Adrenal gland (tissue), 12 donors: ENCODE measurements around the gene TFDP1. TPM values are rescaled to one million over a fixed set of nuclear protein-coding genes. Genes with fewer than 3 reads are reported as not detected.

Source experiments
- DNase-seq, 7 donors: peaks; one replicate each; pipeline ENCODE4 v3.0.0-alpha.2; 2019 to 2020
- H3K27ac ChIP-seq, 5 donors: fragments of 200-600 bp; sonication (generic) in 4 of 5; 1 replicate in 3 of 5; 2 replicates in 2 of 5; pipeline versions ENCODE4 v1.5.1 to v1.8.0; 2016 to 2020; ENCODE audit warnings: mild to moderate bottlenecking in 1 of 5
- H3K27me3 ChIP-seq: fragments of 200-600 bp; 2 replicates; pipeline ENCODE4 v1.8.0; 2021
- H3K36me3 ChIP-seq, 2 donors: fragments of 200-600 bp; replicated peaks in 1 of 2; 1 replicate in 1 of 2; 2 replicates in 1 of 2; pipeline versions ENCODE4 v1.5.1 to v1.8.0; 2018 to 2022
- H3K4me1 ChIP-seq, 2 donors: fragments of 200-600 bp; replicated peaks in 1 of 2; 1 replicate in 1 of 2; 2 replicates in 1 of 2; pipeline versions ENCODE4 v1.5.1 to v1.8.0; 2018 to 2021
- H3K4me3 ChIP-seq, 4 donors: fragments of 200-600 bp; sonication (generic) in 3 of 4; one replicate each; pipeline ENCODE4 v1.5.1; 2016 to 2018
- H3K9me3 ChIP-seq, 3 donors: fragments of 200-600 bp; sonication (generic) in 1 of 3; replicated peaks in 1 of 3; 1 replicate in 2 of 3; 2 replicates in 1 of 3; pipeline versions ENCODE4 v1.5.1 to v1.8.0; 2016 to 2021
- POLR2A ChIP-seq, 2 donors: fragments of 450-650 bp; IDR thresholded peaks; one replicate each; pipeline ENCODE4 v1.6.1; 2017; ENCODE audit warnings: antibody characterized with exemption in 2 of 2, mild to moderate bottlenecking in 2 of 2, moderate library complexity in 1 of 2
- WGBS, 4 donors: extraction: QIAGEN DNeasy Blood & Tissue Kit in 2 of 4; methylation state at CpG; one replicate each; pipeline versions ENCODE4 v1.1.5 to v1.1.7; 2013 to 2017; 5-methylcytosine and 5-hydroxymethylcytosine counted together
- intact Hi-C, 2 donors: fragments of 100-400 bp; cut with DNase I; formaldehyde crosslinking; loops; one replicate each; pipeline versions ENCODE4 v1.14.1 to v1.15.0; 2022 to 2023
- polyA plus RNA-seq, 3 donors: library from polyadenylated mRNA; stranded (reverse); fragments of 200-250 nt in 2 of 3; fragments of 350-450 nt in 1 of 3; fragmentation: Illumina TruSeq in 1 of 3; extraction: RNeasy Lipid Tissue Mini Kit (QIAGEN cat#74804) in 1 of 3; gene quantifications; one replicate each; pipeline ENCODE4 v1.2.3, GENCODE V29; 2013 to 2014
- total RNA-seq, 9 donors: library from RNA; depleted of rRNA in 4 of 9; stranded (reverse); fragments of >200 nt in 4 of 9; fragments of 120-200 nt in 1 of 9; fragmentation: NEBNext Ultra II Directional in 1 of 9; extraction: Animal tissue kit (Norgen Biotek cat#: 25700) in 1 of 9; gene quantifications; one replicate each; pipeline versions ENCODE4 v1.1.0 to v1.2.4, GENCODE V29; 2013 to 2023
- TF ChIP-seq, protein P1 (sequence below), 6 experiments: fragments of 450-650 bp in 4 of 6; fragments of 200-600 bp in 2 of 6; sonication (generic) in 1 of 6; IDR thresholded peaks; 1 replicate in 5 of 6; 2 replicates in 1 of 6; pipeline versions ENCODE4 v1.5.1 to v1.8.0; 2016 to 2021; ENCODE audit warnings: antibody characterized with exemption in 6 of 6, mild to moderate bottlenecking in 2 of 6, moderate library complexity in 1 of 6
- donor health status: healthy with polysubstance abuse.
- donor health status: Bipolar disorder and iron deficiency.
- donor health status: DM: yes; HTN: yes; CAD: no.
- donor health status: DM: no; HTN: no; CAD: no.
- donor health status: DM: no; HTN: no; CAD: no.
- donor health status: DM: yes; HTN: yes; CAD: no.

The TFDP1 gene
- total and polyA plus RNA-seq, 12 donors = 16.5 to 50.0 (median 35.5) TPM

DNA sequence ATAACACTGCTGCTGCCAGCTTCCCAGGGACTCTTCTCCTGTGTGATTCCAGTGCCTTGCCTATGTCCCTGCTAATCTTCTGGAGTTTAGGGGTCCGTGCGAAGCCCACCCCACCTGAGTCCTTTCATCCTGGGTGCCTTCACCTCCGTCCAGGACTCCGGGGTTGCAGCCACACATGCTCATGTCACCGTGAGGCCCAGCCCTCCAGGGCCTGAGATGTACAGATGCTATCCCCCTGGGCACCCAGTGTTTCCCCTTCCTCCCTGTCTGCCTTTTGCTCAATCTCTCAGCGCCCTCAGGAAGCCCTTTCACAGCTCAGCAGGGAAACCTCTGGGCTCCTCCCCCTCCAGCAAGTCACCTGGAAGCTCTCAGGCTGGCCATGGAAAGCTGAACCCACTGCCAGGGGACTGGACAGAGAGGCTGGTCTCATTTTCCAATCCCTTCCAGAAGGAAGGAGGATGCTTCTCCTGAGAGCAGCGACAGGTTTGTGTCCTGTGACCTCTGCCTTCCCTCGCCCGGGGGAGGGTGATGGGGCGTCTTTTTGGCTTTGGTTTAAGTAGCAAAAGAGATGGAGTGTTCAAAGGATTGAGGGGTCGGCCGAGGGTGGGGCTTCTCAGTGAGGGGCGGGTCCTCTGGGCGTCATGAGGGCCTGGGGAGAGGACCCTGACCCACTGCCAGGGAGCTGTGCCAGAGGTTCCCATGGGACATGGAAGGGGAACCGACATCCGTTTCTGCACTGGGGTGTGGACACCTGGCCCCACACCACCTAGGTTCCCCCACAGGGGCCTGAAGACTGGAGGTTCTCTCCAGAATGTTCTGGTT is 30.8 kb upstream of the TFDP1 start:
- intact Hi-C loops = no loop called here
- no peaks in the 10 kb centered on the region for H3K9me3 ChIP-seq
- H3K4me1 ChIP-seq = no peaks in the 10 kb centered on the region
- DNase-seq = peak in 3 of 7 donors; percentile 12 to 45 (median 20)
- H3K27me3 ChIP-seq = no peaks in the 10 kb centered on the region
- no peak overlapping the region for H3K4me3 ChIP-seq
- TF ChIP-seq POLR2A (IDR thresholded peaks at IDR 0.05) = no peak
- no peak overlapping the region for H3K27ac ChIP-seq
- WGBS, 4 donors = 84 to 93% (median 89%) methylated on average over 14 to 16 of the region's 16 CpGs
- peaks cover 0 to 18% of the 10 kb centered on the region in 2 donors for H3K36me3 ChIP-seq

DNA sequence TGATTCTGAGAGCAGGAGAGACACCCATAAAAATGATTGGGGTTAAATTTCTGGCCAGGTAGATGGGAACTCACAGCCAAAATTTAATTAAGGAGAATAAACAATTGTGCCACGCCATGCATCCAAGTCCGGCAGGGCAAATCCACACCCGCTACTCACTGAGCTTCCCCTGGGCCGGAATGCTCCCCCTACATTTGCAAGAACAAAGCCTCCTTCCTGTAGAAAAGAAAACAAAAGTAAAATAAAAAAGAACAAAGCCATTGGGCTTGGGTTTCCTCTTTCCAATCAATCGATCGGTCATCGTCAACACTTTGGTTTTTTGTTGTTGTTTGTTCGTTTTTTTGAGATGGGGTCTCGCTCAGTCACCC is 30.2 kb upstream of the TFDP1 start:
- no peak for DNase-seq
- Histone ChIP-seq H3K4me3 (no peak overlapping the region), H3K27me3 (no peaks in the 10 kb centered on the region), H3K36me3 (peaks cover 0 to 18% of the 10 kb centered on the region in 2 donors), H3K9me3 (no peaks in the 10 kb centered on the region), H3K4me1 (no peaks in the 10 kb centered on the region), H3K27ac (no peak overlapping the region)
- intact Hi-C loops = no loop called here
- WGBS, 4 donors = 84 to 94% (median 91%) methylated on average over 9 of the region's 9 CpGs
- no peak for TF ChIP-seq POLR2A (IDR thresholded peaks at IDR 0.05)
- TF ChIP-seq, protein P1, sequence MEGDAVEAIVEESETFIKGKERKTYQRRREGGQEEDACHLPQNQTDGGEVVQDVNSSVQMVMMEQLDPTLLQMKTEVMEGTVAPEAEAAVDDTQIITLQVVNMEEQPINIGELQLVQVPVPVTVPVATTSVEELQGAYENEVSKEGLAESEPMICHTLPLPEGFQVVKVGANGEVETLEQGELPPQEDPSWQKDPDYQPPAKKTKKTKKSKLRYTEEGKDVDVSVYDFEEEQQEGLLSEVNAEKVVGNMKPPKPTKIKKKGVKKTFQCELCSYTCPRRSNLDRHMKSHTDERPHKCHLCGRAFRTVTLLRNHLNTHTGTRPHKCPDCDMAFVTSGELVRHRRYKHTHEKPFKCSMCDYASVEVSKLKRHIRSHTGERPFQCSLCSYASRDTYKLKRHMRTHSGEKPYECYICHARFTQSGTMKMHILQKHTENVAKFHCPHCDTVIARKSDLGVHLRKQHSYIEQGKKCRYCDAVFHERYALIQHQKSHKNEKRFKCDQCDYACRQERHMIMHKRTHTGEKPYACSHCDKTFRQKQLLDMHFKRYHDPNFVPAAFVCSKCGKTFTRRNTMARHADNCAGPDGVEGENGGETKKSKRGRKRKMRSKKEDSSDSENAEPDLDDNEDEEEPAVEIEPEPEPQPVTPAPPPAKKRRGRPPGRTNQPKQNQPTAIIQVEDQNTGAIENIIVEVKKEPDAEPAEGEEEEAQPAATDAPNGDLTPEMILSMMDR (IDR thresholded peaks at IDR 0.05) = no peak

DNA sequence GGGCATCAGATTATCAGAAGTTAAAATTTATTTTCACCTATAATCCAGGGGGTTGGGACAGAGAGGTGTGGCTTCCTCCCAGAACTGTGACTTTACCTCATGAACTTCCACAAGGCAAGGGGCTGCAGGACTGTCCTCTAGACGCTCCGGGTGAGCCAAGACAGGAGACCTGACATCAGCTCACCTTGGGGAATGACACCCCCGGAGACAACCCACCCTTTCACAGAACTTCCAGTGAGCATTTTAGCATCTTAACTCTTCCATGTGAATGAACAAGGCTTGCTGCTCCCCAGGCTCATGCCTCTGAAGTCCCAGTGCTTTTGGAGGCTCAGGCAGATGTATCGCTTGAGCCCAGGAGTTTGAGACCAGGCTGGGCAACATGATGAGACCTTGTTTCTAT is 29.4 kb upstream of the TFDP1 start:
- no peak overlapping the region for H3K27ac ChIP-seq
- 81 to 94% (median 91%) methylated on average over 4 of the region's 4 CpGs for WGBS, 4 donors
- H3K4me3 ChIP-seq = no peak overlapping the region
- no peaks in the 10 kb centered on the region for H3K9me3 ChIP-seq
- peak in 2 of 7 donors; percentile 16 to 45 for DNase-seq
- intact Hi-C loops = no loop called here
- peaks cover 0 to 15% of the 10 kb centered on the region in 2 donors for H3K36me3 ChIP-seq
- TF ChIP-seq POLR2A (IDR thresholded peaks at IDR 0.05) = no peak
- TF ChIP-seq, protein P1 (IDR thresholded peaks at IDR 0.05) = no peak
- no peaks in the 10 kb centered on the region for H3K27me3 ChIP-seq
- H3K4me1 ChIP-seq = no peaks in the 10 kb centered on the region

DNA sequence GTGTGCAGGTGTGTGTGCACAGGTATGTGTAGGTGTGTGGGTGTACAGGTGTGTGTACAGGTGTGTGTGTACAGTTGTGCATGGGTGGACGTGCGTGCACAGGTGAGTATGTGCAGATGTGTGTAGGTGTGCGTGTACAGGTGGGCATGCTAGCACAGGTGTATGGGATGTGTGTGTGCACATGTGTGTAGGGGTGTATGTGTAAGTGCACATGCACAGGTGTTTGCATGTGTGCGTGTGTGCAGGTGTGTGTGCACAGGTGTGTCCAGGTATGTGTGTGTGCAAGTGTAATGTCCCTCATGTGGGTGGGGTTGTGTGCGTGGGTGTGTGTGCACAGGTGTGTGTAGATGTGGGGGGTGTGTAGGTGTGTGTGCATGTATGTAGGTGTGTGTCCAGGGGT is 27.5 kb upstream of the TFDP1 start:
- peak in 2 of 7 donors; percentile 10 to 44 for DNase-seq

More for the DNA sequence above, 27.5 kb upstream of the TFDP1 start:
- no peak overlapping the region for H3K4me3 ChIP-seq
- intact Hi-C loops = no loop called here
- H3K36me3 ChIP-seq = no peaks in the 10 kb centered on the region
- H3K4me1 ChIP-seq = no peaks in the 10 kb centered on the region
- 92 to 97% (median 93%) methylated on average over 5 of the region's 5 CpGs for WGBS, 4 donors
- no peaks in the 10 kb centered on the region for H3K9me3 ChIP-seq
- TF ChIP-seq POLR2A (IDR thresholded peaks at IDR 0.05) = no peak
- TF ChIP-seq, protein P1 (IDR thresholded peaks at IDR 0.05) = no peak
- no peak overlapping the region for H3K27ac ChIP-seq
- H3K27me3 ChIP-seq = no peaks in the 10 kb centered on the region
